ENCODE measurements around the gene KIF16B.
A peak's percentile ranks its signal among the peaks of the same experiment; 100 is the strongest.

KIF16B gene

GRCh38 chr20:16360668-16361067 is 212.6 kb downstream of the KIF16B start:
- H2BK120ac ChIP-seq (ENCODE audit: low read depth, low read length) = no peak overlapping the region
- H3K4me1 ChIP-seq (ENCODE audit: control insufficient read depth, insufficient read depth, low read depth, low read length) = no peaks in the 10 kb centered on the region
- peaks cover 0 to 3% of the 10 kb centered on the region in 2 experiments for H3K36me3 ChIP-seq (ENCODE audit: control insufficient read depth in 1 of 2, insufficient read depth in 2 of 2, low read depth in 1 of 2, low read length in 2 of 2)
- no peak overlapping the region for H3K9ac ChIP-seq (ENCODE audit: low read length)
- no peak overlapping the region for H2AFZ ChIP-seq (ENCODE audit: low read depth, low read length)
- no peak overlapping the region for H3K23ac ChIP-seq (ENCODE audit: low read length in 2 of 2)
- no peak overlapping the region for H3K27ac ChIP-seq (ENCODE audit: low read length, poor library complexity, severe bottlenecking)
- no peak overlapping the region for H4K91ac ChIP-seq (ENCODE audit: low read length)
- no peak overlapping the region for H2BK15ac ChIP-seq (ENCODE audit: low read depth, poor library complexity, severe bottlenecking)
- no peak overlapping the region for H3K4me3 ChIP-seq (ENCODE audit: insufficient read depth in 1 of 2, low read depth in 1 of 2, low read length in 2 of 2)
- DNase-seq = no peak
- no peak overlapping the region for H4K8ac ChIP-seq (ENCODE audit: low read length)
- H3K79me1 ChIP-seq (replicated peaks; ENCODE audit: low read length, poor library complexity, severe bottlenecking) = no peaks in the 10 kb centered on the region
- H3K18ac ChIP-seq (ENCODE audit: low read depth in 1 of 2, low read length in 2 of 2) = no peak overlapping the region
- H2BK5ac ChIP-seq (ENCODE audit: low read depth, low read length, poor library complexity, severe bottlenecking) = no peak overlapping the region
- H2BK12ac ChIP-seq (ENCODE audit: low read length in 2 of 2) = no peak overlapping the region
- H3K4me2 ChIP-seq (ENCODE audit: low read length, poor library complexity, severe bottlenecking) = no peak overlapping the region
- no peaks in the 10 kb centered on the region for H3K9me3 ChIP-seq (ENCODE audit: control insufficient read depth, low read length)
- no peak overlapping the region for H2AK5ac ChIP-seq (ENCODE audit: low read length, severe bottlenecking)
- H3K4ac ChIP-seq (ENCODE audit: low read depth in 1 of 2, low read length in 2 of 2) = no peak overlapping the region
- H3K14ac ChIP-seq (ENCODE audit: low read length in 2 of 2) = no peak overlapping the region
- no peaks in the 10 kb centered on the region for H3K27me3 ChIP-seq (ENCODE audit: control insufficient read depth in 1 of 2, insufficient read depth in 1 of 2, low read length in 2 of 2)
- WGBS = 28% methylated on average over 4 of the region's 5 CpGs

- H3K14ac ChIP-seq (ENCODE audit: low read length in 2 of 2) = no peak overlapping the region
- no peak overlapping the region for H2AK5ac ChIP-seq (ENCODE audit: low read length, severe bottlenecking)
- H2BK5ac ChIP-seq (ENCODE audit: low read depth, low read length, poor library complexity, severe bottlenecking) = no peak overlapping the region
- no peak overlapping the region for H3K4ac ChIP-seq (ENCODE audit: low read depth in 1 of 2, low read length in 2 of 2)
- H3K4me2 ChIP-seq (ENCODE audit: low read length, poor library complexity, severe bottlenecking) = no peak overlapping the region
- H3K79me1 ChIP-seq (replicated peaks; ENCODE audit: low read length, poor library complexity, severe bottlenecking) = no peaks in the 10 kb centered on the region
- no peaks in the 10 kb centered on the region for H3K9me3 ChIP-seq (ENCODE audit: control insufficient read depth, low read length)
- H3K27ac ChIP-seq (ENCODE audit: low read length, poor library complexity, severe bottlenecking) = no peak overlapping the region
- H3K36me3 ChIP-seq (ENCODE audit: control insufficient read depth in 1 of 2, insufficient read depth in 2 of 2, low read depth in 1 of 2, low read length in 2 of 2) = no peaks in the 10 kb centered on the region
- H3K18ac ChIP-seq (ENCODE audit: low read depth in 1 of 2, low read length in 2 of 2) = no peak overlapping the region
- H3K4me3 ChIP-seq (ENCODE audit: insufficient read depth in 1 of 2, low read depth in 1 of 2, low read length in 2 of 2) = no peak overlapping the region
- H2BK120ac ChIP-seq (ENCODE audit: low read depth, low read length) = no peak overlapping the region
- no peak overlapping the region for H3K23ac ChIP-seq (ENCODE audit: low read length in 2 of 2)
- no peak overlapping the region for H2AFZ ChIP-seq (ENCODE audit: low read depth, low read length)
- no peak overlapping the region for H3K9ac ChIP-seq (ENCODE audit: low read length)
- DNase-seq = no peak
- peaks cover 9% of the 10 kb centered on the region for H3K4me1 ChIP-seq (ENCODE audit: control insufficient read depth, insufficient read depth, low read depth, low read length)
- WGBS = no CpG with 5 or more reads among the region's 1 CpG
- no peak overlapping the region for H4K91ac ChIP-seq (ENCODE audit: low read length)
- no peak overlapping the region for H2BK15ac ChIP-seq (ENCODE audit: low read depth, poor library complexity, severe bottlenecking)
- H2BK12ac ChIP-seq (ENCODE audit: low read length in 2 of 2) = no peak overlapping the region
- no peak overlapping the region for H4K8ac ChIP-seq (ENCODE audit: low read length)
- H3K27me3 ChIP-seq (ENCODE audit: control insufficient read depth in 1 of 2, insufficient read depth in 1 of 2, low read length in 2 of 2) = no peaks in the 10 kb centered on the region
These were observed 219.8 kb downstream of the KIF16B start for GRCh38 chr20:16353417-16353781.

- no peaks in the 10 kb centered on the region for H3K36me3 ChIP-seq (ENCODE audit: control insufficient read depth in 1 of 2, insufficient read depth in 2 of 2, low read depth in 1 of 2, low read length in 2 of 2)
- H3K18ac ChIP-seq (ENCODE audit: low read depth in 1 of 2, low read length in 2 of 2) = no peak overlapping the region
- DNase-seq = no peak
- H2BK12ac ChIP-seq (ENCODE audit: low read length in 2 of 2) = no peak overlapping the region
- H3K23ac ChIP-seq (ENCODE audit: low read length in 2 of 2) = no peak overlapping the region
- H2BK15ac ChIP-seq (ENCODE audit: low read depth, poor library complexity, severe bottlenecking) = no peak overlapping the region
- H3K27ac ChIP-seq (ENCODE audit: low read length, poor library complexity, severe bottlenecking) = no peak overlapping the region
- H3K79me1 ChIP-seq (replicated peaks; ENCODE audit: low read length, poor library complexity, severe bottlenecking) = no peaks in the 10 kb centered on the region
- no peak overlapping the region for H3K9ac ChIP-seq (ENCODE audit: low read length)
- no peak overlapping the region for H4K91ac ChIP-seq (ENCODE audit: low read length)
- no peak overlapping the region for H3K4ac ChIP-seq (ENCODE audit: low read depth in 1 of 2, low read length in 2 of 2)
- H3K14ac ChIP-seq (ENCODE audit: low read length in 2 of 2) = no peak overlapping the region
- H2AK5ac ChIP-seq (ENCODE audit: low read length, severe bottlenecking) = no peak overlapping the region
- H2AFZ ChIP-seq (ENCODE audit: low read depth, low read length) = peak overlapping the region; percentile 56
- no peak overlapping the region for H3K4me2 ChIP-seq (ENCODE audit: low read length, poor library complexity, severe bottlenecking)
- WGBS = 100% methylated on average over 3 of the region's 5 CpGs
- H2BK5ac ChIP-seq (ENCODE audit: low read depth, low read length, poor library complexity, severe bottlenecking) = no peak overlapping the region
- no peaks in the 10 kb centered on the region for H3K9me3 ChIP-seq (ENCODE audit: control insufficient read depth, low read length)
- H3K4me1 ChIP-seq (ENCODE audit: control insufficient read depth, insufficient read depth, low read depth, low read length) = peaks cover 9% of the 10 kb centered on the region
- H2BK120ac ChIP-seq (ENCODE audit: low read depth, low read length) = no peak overlapping the region
- H3K4me3 ChIP-seq (ENCODE audit: insufficient read depth in 1 of 2, low read depth in 1 of 2, low read length in 2 of 2) = no peak overlapping the region
- no peak overlapping the region for H4K8ac ChIP-seq (ENCODE audit: low read length)
- no peaks in the 10 kb centered on the region for H3K27me3 ChIP-seq (ENCODE audit: control insufficient read depth in 1 of 2, insufficient read depth in 1 of 2, low read length in 2 of 2)
These were observed 220.4 kb downstream of the KIF16B start for GRCh38 chr20:16352751-16353416.

GRCh38 chr20:16352321-16352720 is 220.9 kb downstream of the KIF16B start:
- H3K9me3 ChIP-seq (ENCODE audit: control insufficient read depth, low read length) = no peaks in the 10 kb centered on the region
- peaks cover 9% of the 10 kb centered on the region for H3K4me1 ChIP-seq (ENCODE audit: control insufficient read depth, insufficient read depth, low read depth, low read length)
- H2BK120ac ChIP-seq (ENCODE audit: low read depth, low read length) = no peak overlapping the region
- H3K27me3 ChIP-seq (ENCODE audit: control insufficient read depth in 1 of 2, insufficient read depth in 1 of 2, low read length in 2 of 2) = no peaks in the 10 kb centered on the region
- H3K4ac ChIP-seq (ENCODE audit: low read depth in 1 of 2, low read length in 2 of 2) = no peak overlapping the region
- no peak overlapping the region for H2AK5ac ChIP-seq (ENCODE audit: low read length, severe bottlenecking)
- H3K18ac ChIP-seq (ENCODE audit: low read depth in 1 of 2, low read length in 2 of 2) = no peak overlapping the region
- no peak overlapping the region for H4K91ac ChIP-seq (ENCODE audit: low read length)
- H2BK5ac ChIP-seq (ENCODE audit: low read depth, low read length, poor library complexity, severe bottlenecking) = no peak overlapping the region
- no peak overlapping the region for H3K14ac ChIP-seq (ENCODE audit: low read length in 2 of 2)
- peak overlapping the region; percentile 56 for H2AFZ ChIP-seq (ENCODE audit: low read depth, low read length)
- H2BK12ac ChIP-seq (ENCODE audit: low read length in 2 of 2) = no peak overlapping the region
- no peak overlapping the region for H3K4me3 ChIP-seq (ENCODE audit: insufficient read depth in 1 of 2, low read depth in 1 of 2, low read length in 2 of 2)
- H3K79me1 ChIP-seq (replicated peaks; ENCODE audit: low read length, poor library complexity, severe bottlenecking) = no peaks in the 10 kb centered on the region
- H4K8ac ChIP-seq (ENCODE audit: low read length) = no peak overlapping the region
- no peak overlapping the region for H2BK15ac ChIP-seq (ENCODE audit: low read depth, poor library complexity, severe bottlenecking)
- no peak overlapping the region for H3K4me2 ChIP-seq (ENCODE audit: low read length, poor library complexity, severe bottlenecking)
- H3K23ac ChIP-seq (ENCODE audit: low read length in 2 of 2) = no peak overlapping the region
- DNase-seq = no peak
- 88% methylated on average over 4 of the region's 4 CpGs for WGBS
- H3K36me3 ChIP-seq (ENCODE audit: control insufficient read depth in 1 of 2, insufficient read depth in 2 of 2, low read depth in 1 of 2, low read length in 2 of 2) = no peaks in the 10 kb centered on the region
- no peak overlapping the region for H3K27ac ChIP-seq (ENCODE audit: low read length, poor library complexity, severe bottlenecking)
- H3K9ac ChIP-seq (ENCODE audit: low read length) = no peak overlapping the region

Data from mesenchymal stem cell (in vitro differentiated cells and primary cell).